GM21360 (cell line): ENCODE data around the gene TLCD3B.
"Not testable (repeated sequence)": the region's sequence is repeated elsewhere in the genome, so short reads cannot be mapped to it uniquely, and the experiment has no call there.

Experiments used
- ATAC-seq: cut with Tn5 transposase; IDR thresholded peaks from one replicate; pipeline ENCODE4 v1.9.1; 2021; ENCODE audit warnings: mild to moderate bottlenecking, moderate library complexity; ENCODE audit not compliant: unreplicated experiment

Gene TLCD3B

DNA sequence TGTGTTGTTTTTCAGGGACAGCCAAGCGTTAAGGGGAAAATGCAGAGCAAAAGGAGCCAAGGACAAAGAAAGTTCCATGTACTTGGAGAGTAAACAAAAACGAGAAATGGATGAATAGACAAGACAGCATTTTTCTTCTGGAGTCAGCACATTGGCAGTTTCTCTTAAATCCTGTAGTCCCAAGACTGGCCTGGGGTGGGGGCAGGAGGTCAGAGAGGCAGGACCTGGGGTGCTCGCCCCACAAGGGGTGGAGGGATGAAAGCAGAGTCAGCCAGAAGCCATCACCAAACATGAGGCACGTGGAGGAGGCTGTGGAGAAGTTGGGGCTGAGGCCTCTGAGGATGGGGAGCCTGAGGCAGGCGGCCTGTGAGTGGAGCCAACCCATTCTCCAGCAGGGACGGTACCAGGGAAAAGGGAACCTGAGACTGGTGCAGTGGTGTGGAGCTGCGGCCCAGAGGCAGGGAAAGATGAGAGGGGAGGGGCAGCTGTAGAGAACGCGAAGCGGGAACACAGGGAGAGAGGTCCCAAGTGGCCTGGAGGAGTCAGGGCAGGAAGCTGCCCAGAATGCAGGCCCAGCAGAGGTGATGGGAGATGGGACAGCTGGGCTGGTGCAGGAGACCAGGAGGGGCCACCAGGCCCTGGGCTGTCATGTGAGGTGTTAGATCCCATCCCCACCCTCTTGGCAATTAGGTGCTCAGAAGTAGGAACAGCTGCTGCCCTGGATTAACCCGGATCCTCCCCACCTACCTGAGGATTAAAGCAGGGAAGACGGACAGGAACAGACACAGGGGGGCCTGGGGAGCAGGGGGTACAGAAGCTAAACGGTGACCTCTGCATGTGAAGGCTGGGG, 3.3 kb downstream of the TLCD3B start:
- no peak for ATAC-seq

DNA sequence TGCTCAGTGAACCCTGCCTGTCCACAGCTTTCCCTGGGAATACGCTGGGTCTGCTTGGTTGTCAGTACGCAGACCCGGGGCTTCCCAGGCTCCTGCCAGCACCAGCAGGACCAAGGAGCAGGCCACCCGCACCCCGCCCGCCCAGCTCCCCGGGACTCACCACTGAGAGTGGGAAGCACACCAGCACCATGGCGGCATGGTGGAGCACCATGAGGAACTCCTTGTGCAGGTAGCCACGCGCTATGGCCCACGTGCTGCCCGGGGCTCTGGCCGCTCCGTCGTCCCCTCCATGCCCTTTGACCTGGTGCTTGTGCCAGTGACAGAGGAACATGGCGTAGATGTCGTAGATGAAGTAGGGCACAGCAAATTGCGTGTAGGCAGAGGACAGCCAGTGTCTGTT, 4.6 kb downstream of the TLCD3B start:
- ATAC-seq: no peak

DNA sequence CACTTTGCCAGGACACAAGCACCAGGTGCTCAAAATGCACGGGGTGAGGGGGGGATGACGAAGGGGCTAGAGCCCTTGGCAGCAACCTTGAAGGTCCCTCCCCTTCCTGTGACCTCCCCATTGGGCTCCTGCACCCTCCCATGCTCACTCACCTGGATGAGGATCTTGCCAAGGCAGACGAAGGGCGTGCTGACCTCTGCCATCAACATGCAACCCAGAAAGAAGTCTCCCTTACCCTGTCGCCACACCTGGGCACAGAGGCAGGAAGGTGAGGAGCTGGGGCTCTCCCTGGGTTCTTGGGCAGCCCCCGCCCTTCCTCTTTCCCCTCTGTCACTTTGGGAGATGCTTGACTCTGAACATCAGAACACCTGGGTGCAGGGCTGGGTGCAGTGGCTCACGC, 5.5 kb downstream of the TLCD3B start:
- no peak for ATAC-seq

DNA sequence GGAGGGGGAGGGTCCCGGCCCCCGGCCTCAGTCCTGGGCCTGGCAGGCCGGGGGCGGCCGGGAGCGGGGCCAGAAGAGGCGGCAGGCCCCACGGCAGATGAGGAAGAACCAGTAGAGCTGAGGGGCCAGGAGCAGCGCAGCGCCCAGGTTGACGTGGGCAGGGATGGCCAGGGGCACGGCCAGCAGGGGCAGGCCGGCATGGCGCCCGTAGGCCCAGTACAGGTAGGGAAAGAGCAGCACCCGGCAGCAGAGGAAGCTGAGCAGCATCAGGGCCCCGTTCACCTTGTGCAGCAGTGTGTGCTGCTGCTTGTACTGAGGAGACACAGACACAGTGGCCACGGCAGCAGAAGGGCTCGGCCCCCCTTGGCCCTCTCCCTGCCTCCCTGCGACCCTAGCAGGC, 5.9 kb downstream of the TLCD3B start:
- no peak for ATAC-seq

DNA sequence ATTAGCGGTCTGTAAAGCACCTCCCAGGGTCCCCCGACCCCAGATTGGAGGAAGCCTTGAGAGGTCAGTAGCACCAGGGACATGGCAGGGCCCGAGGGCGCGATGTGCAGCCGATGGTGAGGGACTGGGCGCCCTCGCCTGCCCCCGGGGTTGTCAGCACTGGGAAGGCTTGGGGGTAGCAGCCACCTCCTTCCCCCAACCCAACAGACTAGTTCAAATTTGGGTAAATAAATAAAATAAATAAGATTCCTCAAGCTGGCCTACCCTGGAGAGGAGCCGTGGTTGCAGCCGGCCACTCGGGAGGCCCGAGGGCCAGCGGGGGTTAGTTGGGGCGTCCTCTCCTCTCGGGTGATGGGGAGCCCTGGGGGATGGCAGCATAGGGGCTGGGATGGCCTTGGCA, 6.6 kb downstream of the TLCD3B start:
- ATAC-seq: no peak

DNA sequence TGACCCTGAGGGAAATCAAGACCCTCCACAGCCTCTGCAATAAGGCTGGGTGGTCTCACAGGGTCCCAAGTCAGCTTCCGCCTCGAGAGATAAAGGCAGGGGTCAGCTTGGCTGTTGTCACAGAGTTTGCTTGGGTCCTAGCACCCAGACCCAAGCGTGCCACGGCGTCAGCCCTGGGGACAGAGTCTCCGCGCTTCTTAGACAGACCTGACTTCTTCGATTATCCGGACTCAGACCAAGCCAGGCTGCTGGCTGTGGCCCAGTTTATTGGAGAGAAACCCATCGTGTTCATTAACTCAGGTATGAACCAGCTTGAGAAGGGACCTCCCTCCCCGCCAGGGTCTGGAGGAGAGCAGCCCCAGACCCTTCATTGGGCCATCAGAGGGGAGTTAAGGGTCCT, 7.5 kb downstream of the TLCD3B start:
- ATAC-seq: no peak

DNA sequence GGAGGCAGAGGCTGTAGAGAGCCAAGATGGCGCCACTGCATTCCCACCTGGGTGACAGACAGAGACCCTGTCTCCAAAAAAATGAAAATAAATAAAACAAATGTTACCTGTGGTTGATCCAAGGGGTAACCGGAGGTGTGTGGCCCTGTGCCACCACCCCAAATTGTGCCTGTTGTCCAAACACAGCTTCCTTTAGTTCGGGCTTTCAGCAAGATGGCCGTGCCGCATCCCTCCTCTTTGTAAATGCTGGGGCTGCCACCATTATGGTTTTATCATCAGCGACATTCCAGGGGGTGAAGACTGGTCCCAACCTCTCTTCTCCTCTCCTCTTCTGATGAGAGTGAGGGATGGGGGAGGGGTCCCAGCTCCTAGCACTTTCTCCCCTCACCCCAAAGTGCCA, 8.2 kb downstream of the TLCD3B start, which contains the start of gene C16orf92:
TSS of gene C16orf92 (plus strand) at position 312 of the 400 bp plus-strand sequence. CDS start 143 bp downstream, outside the sequence.
- ATAC-seq: no peak

DNA sequence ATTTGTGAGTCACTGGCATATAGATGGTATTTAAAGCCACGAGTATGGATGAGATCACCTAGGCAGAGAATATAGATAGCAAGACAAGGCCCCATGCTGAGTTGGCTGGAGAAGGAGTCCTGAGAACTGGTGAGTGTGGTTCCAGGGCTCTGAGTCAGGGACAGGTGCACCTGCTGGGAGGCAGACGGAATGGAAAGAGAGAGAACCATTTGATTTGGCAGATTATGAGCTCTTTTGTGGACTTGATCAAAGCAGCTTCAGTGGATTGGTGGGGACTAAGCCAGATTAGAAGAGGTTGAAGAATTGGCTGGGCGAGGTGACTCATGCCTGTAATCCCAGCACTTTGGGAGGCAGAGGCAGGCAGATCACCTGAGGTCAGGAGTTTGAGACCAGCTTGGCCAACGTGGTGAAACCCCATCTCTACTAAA, 12.3 kb downstream of the TLCD3B start:
- no peak for ATAC-seq

DNA sequence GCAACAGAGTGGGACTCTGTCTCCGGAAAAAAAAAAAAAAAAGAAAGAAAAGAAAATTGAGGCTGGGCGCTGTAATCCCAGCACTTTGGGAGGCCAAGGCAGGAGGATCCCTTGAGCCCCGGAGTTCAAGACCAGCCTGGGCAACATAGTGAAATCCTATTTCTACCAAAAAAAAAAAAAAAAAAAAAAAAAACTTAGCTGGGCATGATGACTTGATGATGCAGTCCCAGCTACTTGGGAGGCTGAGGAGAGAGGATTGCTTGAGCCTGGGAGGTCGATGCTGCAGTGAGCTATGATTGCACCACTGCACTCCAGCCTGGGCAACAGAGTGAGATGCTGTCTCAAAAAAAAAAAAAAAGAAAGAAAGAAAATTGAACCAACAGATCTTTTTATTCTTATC, 13.1 kb downstream of the TLCD3B start:
- ATAC-seq: not testable (repeated sequence)

DNA sequence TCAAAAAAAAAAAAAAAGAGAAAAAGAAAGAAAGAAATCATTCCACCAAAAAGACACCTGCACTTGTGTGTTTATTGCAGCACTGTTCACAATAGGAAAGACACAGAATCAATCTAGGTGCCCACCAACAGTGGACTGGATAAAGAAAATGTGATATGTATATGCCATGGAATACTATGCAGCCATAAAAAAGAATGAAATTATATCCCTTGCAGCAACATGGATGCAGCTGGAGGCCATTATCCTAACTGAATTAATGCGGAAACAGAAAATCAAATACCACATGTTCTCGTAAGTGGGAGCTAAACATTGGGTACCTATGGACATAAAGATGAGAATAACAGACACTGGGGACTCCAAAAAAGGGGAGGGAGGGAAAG, 13.8 kb downstream of the TLCD3B start:
- ATAC-seq: no peak

DNA sequence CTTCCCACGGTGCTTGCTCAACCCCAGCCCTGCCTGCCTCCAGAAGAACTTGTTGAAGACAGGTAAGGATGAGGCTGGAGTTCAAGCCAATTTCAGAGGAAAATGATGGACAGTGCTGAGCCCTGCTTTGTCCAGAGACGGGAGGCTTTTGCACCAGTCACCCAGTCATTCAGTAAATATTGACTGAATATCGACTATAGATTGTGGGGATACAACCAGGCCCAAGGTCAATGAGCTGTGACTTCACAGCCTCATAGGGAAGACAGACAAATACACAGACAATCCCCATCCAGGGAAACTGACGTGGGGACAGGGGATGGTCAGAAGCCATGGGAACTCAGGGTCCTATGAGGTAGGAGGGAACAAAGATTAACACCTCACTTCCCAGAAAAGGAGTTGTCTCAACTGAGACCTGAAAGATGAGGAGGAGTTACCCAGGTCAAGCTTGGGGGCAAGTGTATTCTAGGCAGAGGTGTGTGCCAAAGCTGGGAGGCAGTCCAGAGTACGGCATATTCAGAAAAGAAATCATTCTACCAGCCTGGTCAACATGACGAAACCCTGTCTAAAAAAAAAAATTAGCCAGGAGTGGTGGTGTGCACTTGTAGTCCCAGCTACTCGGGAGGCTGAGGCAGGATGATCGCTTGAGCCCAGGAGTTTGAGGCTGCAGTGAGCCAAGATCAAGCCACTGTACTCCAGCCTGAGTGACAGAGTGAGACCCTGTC, 14.4 kb downstream of the TLCD3B start:
- no peak for ATAC-seq

DNA sequence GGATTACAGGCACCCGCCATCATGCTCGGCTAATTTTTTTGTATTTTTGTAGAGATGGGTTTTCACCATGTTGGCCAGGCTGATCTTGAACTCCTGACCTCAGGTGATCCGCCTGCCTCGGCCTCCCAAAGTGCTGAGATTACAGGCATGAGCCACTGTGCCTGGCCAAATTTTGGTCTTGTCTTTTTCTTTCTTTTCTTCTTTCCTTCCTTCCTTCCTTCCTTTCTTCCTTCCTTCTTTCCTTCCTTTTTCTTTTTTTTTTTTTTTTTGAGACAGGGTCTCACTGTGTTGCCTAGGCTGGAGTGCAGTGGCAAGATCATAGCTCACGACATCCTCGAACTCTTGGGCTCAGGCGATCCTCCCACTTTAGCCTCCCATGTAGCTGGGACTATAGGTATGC, 15.6 kb downstream of the TLCD3B start:
- ATAC-seq: not testable (repeated sequence)

DNA sequence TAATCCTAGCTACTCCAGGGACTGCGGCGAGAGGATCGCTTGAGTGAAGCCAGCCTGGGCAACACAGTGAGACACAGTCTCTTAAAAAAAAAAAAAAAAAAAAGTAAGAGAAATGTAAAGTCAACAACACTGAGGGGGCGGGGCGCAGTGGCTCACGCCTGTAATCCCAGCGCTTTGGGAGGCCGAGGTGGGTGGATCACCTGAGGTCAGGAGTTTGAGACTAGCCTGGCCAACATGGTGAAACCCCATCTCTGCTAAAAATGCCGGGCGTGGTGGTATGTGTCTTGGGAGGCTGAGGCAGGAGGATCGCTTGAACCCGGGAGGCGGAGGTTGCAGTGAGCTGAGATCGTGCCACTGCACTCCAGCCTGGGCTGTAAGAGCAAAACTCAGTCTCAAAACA, 18.5 kb downstream of the TLCD3B start:
- not testable (repeated sequence) for ATAC-seq

DNA sequence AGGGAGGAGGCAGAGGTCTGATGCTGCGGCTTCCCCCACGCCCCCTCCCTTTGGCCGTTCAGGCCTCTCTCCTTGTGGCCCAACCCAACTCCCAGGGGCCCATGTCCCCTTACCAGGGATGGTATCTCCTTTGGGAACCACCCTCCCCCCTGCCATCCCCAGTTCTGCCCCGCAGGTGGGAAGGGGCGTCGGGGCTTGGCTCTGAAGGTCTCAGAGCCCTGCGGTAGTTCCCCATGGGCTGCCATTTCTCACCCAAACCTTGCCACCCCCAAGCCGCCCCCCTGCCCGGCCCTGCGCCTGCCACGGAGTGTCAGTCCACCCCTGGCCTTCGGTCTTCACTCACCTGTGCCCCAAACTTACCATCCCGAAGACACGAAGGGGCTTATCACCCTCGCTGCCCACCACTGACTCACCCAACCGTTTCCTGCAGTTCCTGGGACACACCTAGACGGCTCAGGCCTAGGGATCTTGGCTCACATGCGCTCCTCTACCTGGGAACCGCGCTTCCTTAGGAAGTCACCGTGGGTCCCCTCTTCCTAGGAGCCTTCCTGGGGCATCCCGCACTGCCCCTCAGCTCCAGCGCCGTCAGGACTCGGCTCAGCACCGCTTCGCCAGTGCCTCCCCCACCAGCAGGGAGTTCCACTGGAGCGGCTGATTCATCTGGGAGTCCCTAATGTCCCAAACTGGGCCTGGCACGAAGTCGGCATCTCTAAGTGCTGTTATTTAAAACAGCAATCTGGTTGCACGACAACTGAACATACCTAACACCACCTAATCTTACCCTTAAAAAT, 19.2 kb downstream of the TLCD3B start:
- ATAC-seq: no peak

DNA sequence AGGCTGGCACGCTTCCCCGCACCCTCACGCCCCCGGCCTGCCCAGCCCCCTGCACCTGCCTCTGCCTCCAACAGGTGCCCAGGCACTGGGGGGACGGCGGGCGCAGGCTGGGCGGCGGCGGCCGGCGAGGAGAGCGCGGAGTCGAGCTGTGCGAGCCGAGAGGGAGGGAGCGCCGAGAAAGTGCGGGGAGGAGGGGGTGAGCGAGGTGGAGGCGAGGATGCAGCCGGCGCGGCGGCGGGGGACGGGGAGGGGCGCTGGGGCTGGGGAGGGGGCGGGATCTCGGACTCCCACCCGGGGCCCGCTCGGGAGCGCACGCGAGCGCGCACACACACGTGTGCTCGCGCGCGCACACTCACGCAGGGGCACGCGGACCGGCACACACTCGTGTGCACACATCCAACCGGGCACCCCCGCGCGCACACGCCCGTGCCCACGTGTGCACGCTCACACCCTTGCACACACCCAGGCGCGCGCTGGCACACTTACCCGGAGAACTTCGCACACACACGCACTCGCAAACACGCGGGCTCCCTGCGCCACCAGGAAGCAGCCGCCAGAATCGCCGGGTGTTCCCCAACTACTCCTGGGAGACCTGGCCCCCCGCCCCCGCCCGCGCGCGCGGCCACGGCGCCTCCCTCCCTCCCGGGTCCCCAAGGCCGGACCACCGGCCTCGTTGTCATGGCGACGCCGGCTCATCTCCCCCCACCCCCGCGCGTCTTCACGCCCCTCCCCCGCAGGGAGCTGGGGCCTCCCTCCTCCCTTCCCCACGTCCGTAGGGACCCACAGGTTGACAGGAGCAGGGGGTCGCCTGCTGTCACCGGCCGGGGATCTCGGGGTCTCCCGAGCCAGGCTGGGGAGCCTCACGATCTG, 20.0 kb downstream of the TLCD3B start, which contains the start of gene DOC2A:
TSS of gene DOC2A (minus strand) at position 184 of the 870 bp plus-strand sequence. CDS start 805 bp downstream, outside the sequence.
- ATAC-seq: no peak

DNA sequence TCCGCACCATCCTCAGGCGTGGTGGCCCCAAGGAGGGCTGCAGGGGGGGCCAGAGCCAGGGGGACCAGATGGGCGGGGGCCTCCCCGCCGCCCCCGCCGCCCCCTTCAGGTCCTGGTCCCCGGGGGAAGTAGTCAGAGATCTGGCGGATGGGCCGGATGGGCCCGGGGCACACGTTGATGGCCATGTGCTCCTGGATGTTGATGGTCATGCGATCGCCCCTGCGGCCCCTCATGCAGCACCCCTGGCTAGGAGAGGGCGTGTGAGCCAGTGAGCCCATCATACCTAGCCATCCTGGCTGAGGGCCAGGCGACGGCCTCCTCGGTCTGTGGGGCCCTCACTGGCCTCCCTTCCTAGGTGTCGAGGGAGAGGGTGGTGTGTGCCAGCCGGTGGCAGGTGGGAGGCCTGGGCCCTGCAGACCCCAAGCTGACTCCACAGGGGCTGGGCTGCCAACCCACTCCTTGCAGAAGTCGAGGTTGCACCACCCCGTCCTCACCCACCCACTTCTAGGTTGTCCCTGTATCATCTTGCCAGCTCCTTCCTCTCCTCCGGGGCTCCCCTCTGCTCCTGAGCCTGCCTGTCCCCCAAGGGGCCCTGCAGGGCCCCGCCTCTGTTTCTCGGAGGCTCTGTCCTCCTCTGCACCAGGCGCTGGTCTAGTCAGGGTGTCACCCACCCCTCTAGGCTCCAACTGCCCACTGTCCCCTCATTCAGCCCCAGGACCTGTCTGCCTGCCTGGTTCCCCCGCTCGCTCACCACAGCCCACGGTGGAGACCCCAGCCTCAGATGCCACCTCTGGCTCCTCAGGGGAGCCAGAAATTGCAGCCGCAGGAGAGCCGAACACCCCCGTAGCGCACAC, 20.9 kb downstream of the TLCD3B start:
- no peak for ATAC-seq

DNA sequence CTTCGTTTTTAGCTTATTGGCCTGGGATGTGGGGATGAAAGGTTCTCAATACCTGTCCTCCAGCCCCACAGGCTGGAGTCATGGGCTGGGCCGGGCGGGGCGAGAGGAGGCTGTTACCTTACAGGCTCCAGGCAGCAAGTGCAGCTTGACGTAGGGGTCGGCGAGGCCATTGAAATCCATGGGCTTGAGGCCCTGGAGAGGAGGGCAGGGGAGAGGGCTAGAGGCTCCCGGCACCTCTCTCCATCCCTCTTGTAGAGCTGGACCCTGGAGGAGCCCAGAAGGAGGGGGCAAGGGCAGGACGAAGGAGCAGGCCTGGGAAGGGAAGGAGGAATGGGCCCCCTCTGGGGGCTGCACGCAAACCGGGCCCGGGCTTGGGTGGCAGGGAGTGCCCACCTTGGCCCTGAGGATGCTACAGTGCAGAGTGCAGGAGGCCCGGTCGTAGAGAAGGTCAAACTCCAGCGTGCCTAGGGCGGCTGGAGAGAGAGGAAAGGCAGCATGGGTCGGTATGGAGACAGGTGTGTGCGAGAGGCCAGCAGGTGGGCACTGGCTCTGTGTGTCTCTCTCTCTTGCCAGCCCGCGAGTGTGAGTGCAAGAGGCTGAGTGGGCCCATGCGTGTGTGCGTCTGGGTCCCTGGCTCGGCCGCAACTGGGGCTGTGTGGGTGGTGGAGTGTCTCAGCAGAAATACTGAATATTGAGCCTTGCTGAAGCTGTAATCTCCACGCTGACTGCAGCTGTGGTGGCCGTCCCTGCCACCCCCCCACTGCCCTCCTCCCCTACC, 21.8 kb downstream of the TLCD3B start:
- ATAC-seq: no peak

DNA sequence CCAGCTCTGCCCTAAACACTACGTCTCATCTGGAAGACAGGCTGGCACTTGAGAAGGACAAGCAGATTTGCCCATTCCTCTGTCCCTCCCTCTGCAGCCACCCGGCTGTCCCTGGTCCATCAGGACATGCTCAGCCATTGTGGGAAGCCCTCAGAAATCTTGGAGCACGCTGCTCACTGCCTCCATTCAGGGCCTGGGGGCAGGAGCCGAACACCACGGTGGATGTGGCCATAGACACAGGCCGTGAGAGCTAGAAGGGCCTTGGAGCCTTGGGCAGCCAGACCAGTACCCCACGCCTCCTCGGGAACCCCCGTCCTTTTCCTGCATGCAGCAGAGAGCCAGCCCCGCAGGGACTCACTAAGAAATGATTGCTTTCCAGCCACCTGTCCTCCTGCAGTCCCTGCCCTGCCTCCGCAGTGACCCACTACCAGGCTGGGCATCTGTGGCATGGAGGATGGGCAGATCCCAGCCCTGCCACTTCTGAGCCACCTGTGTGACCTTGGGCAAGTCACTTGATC, 23.6 kb downstream of the TLCD3B start:
- ATAC-seq: no peak
